Adrenal gland (tissue), 12 donors: ENCODE measurements around the gene TBC1D14. TPM values are rescaled to one million over a fixed set of nuclear protein-coding genes. Genes with fewer than 3 reads are reported as not detected.

ENCODE experiments used
- DNase-seq, 7 donors: peaks; one replicate each; pipeline ENCODE4 v3.0.0-alpha.2; 2019 to 2020
- H3K27ac ChIP-seq, 5 donors: fragments of 200-600 bp; sonication (generic) in 4 of 5; 1 replicate in 3 of 5; 2 replicates in 2 of 5; pipeline versions ENCODE4 v1.5.1 to v1.8.0; 2016 to 2020; ENCODE audit warnings: mild to moderate bottlenecking in 1 of 5
- H3K27me3 ChIP-seq: fragments of 200-600 bp; 2 replicates; pipeline ENCODE4 v1.8.0; 2021
- H3K36me3 ChIP-seq, 2 donors: fragments of 200-600 bp; replicated peaks in 1 of 2; 1 replicate in 1 of 2; 2 replicates in 1 of 2; pipeline versions ENCODE4 v1.5.1 to v1.8.0; 2018 to 2022
- H3K4me1 ChIP-seq, 2 donors: fragments of 200-600 bp; replicated peaks in 1 of 2; 1 replicate in 1 of 2; 2 replicates in 1 of 2; pipeline versions ENCODE4 v1.5.1 to v1.8.0; 2018 to 2021
- H3K4me3 ChIP-seq, 4 donors: fragments of 200-600 bp; sonication (generic) in 3 of 4; one replicate each; pipeline ENCODE4 v1.5.1; 2016 to 2018
- H3K9me3 ChIP-seq, 3 donors: fragments of 200-600 bp; sonication (generic) in 1 of 3; replicated peaks in 1 of 3; 1 replicate in 2 of 3; 2 replicates in 1 of 3; pipeline versions ENCODE4 v1.5.1 to v1.8.0; 2016 to 2021
- POLR2A ChIP-seq, 2 donors: fragments of 450-650 bp; IDR thresholded peaks; one replicate each; pipeline ENCODE4 v1.6.1; 2017; ENCODE audit warnings: antibody characterized with exemption in 2 of 2, mild to moderate bottlenecking in 2 of 2, moderate library complexity in 1 of 2
- WGBS, 4 donors: extraction: QIAGEN DNeasy Blood & Tissue Kit in 2 of 4; methylation state at CpG; one replicate each; pipeline versions ENCODE4 v1.1.5 to v1.1.7; 2013 to 2017; 5-methylcytosine and 5-hydroxymethylcytosine counted together
- intact Hi-C, 2 donors: fragments of 100-400 bp; cut with DNase I; formaldehyde crosslinking; loops; one replicate each; pipeline versions ENCODE4 v1.14.1 to v1.15.0; 2022 to 2023
- polyA plus RNA-seq, 3 donors: library from polyadenylated mRNA; stranded (reverse); fragments of 200-250 nt in 2 of 3; fragments of 350-450 nt in 1 of 3; fragmentation: Illumina TruSeq in 1 of 3; extraction: RNeasy Lipid Tissue Mini Kit (QIAGEN cat#74804) in 1 of 3; gene quantifications; one replicate each; pipeline ENCODE4 v1.2.3, GENCODE V29; 2013 to 2014
- total RNA-seq, 9 donors: library from RNA; depleted of rRNA in 4 of 9; stranded (reverse); fragments of >200 nt in 4 of 9; fragments of 120-200 nt in 1 of 9; fragmentation: NEBNext Ultra II Directional in 1 of 9; extraction: Animal tissue kit (Norgen Biotek cat#: 25700) in 1 of 9; gene quantifications; one replicate each; pipeline versions ENCODE4 v1.1.0 to v1.2.4, GENCODE V29; 2013 to 2023
- TF ChIP-seq, protein P1 (sequence below), 6 experiments: fragments of 450-650 bp in 4 of 6; fragments of 200-600 bp in 2 of 6; sonication (generic) in 1 of 6; IDR thresholded peaks; 1 replicate in 5 of 6; 2 replicates in 1 of 6; pipeline versions ENCODE4 v1.5.1 to v1.8.0; 2016 to 2021; ENCODE audit warnings: antibody characterized with exemption in 6 of 6, mild to moderate bottlenecking in 2 of 6, moderate library complexity in 1 of 6
- donor health status: healthy with polysubstance abuse.
- donor health status: Bipolar disorder and iron deficiency.
- donor health status: DM: yes; HTN: yes; CAD: no.
- donor health status: DM: no; HTN: no; CAD: no.
- donor health status: DM: no; HTN: no; CAD: no.
- donor health status: DM: yes; HTN: yes; CAD: no.

Gene TBC1D14
- total and polyA plus RNA-seq, 12 donors = 24.9 to 110 (median 83.0) TPM

GRCh38 chr4:6937754-6938153, 28.1 kb downstream of the TBC1D14 start:
- H3K4me3 ChIP-seq = no peak overlapping the region
- no peak for TF ChIP-seq POLR2A (IDR thresholded peaks at IDR 0.05)
- TF ChIP-seq, protein P1, sequence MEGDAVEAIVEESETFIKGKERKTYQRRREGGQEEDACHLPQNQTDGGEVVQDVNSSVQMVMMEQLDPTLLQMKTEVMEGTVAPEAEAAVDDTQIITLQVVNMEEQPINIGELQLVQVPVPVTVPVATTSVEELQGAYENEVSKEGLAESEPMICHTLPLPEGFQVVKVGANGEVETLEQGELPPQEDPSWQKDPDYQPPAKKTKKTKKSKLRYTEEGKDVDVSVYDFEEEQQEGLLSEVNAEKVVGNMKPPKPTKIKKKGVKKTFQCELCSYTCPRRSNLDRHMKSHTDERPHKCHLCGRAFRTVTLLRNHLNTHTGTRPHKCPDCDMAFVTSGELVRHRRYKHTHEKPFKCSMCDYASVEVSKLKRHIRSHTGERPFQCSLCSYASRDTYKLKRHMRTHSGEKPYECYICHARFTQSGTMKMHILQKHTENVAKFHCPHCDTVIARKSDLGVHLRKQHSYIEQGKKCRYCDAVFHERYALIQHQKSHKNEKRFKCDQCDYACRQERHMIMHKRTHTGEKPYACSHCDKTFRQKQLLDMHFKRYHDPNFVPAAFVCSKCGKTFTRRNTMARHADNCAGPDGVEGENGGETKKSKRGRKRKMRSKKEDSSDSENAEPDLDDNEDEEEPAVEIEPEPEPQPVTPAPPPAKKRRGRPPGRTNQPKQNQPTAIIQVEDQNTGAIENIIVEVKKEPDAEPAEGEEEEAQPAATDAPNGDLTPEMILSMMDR (IDR thresholded peaks at IDR 0.05) = no peak
- no peaks in the 10 kb centered on the region for H3K36me3 ChIP-seq
- no peak for DNase-seq
- intact Hi-C loops = no loop called here
- peaks cover 23 to 53% of the 10 kb centered on the region in 2 donors for H3K4me1 ChIP-seq
- H3K9me3 ChIP-seq = no peaks in the 10 kb centered on the region
- WGBS, 4 donors = 68 to 81% (median 71%) methylated on average over 17 of the region's 17 CpGs
- no peaks in the 10 kb centered on the region for H3K27me3 ChIP-seq
- peak overlapping the region in 3 of 5 donors; percentile 1 to 89 (median 74) for H3K27ac ChIP-seq

- Histone ChIP-seq H3K9me3 (no peaks in the 10 kb centered on the region), H3K4me3 (no peak overlapping the region), H3K27me3 (no peaks in the 10 kb centered on the region), H3K36me3 (no peaks in the 10 kb centered on the region), H3K27ac (peak overlapping the region in 3 of 5 donors; percentile 56 to 89 (median 74)), H3K4me1 (peaks cover 23 to 56% of the 10 kb centered on the region in 2 donors)
- intact Hi-C loops = no loop called here
- DNase-seq = peak in 5 of 7 donors; percentile 42 to 71 (median 64)
- no peak for TF ChIP-seq POLR2A (IDR thresholded peaks at IDR 0.05)
- TF ChIP-seq, protein P1 (IDR thresholded peaks at IDR 0.05) = no peak
- WGBS, 4 donors = 64 to 83% (median 68%) methylated on average over 2 to 7 of the region's 7 CpGs
These were observed 28.6 kb downstream of the TBC1D14 start for GRCh38 chr4:6938237-6938636.

DNA sequence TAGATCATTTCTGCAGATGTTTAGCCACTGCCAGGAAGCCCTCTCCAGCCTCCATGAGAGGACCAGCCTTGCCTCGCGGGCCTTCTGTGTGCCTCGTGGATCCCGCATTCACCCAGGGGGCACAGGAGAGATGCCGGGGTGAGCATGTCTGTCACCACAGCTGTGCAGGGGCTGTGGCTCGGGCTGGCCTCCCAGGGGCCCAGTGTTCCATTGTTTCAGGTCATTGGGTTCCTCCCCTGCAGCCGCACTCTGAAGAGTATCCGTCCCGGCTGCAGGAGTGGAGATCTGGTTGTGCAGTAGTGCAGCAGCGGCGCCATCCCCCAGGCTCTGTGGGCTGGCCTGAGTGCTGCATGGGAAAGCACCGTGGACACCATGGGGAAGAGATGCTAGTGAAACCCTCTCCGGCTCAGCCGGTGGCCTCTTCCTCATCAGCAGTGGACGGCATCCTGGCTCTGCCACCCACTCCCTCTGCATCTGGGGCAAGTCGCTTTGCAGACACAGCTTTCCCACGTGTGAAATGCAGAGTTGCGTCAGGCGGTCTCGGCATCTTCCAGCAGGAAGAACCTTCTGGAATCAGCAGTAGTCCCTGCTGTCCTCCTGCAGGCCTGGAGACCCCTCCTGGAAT, 29.1 kb downstream of the TBC1D14 start:
- intact Hi-C loops = no loop called here
- Histone ChIP-seq H3K4me1 (peaks cover 26 to 62% of the 10 kb centered on the region in 2 donors), H3K36me3 (no peaks in the 10 kb centered on the region), H3K9me3 (no peaks in the 10 kb centered on the region), H3K4me3 (no peak overlapping the region), H3K27me3 (no peaks in the 10 kb centered on the region), H3K27ac (peak overlapping the region in 4 of 5 donors; percentile 39 to 89 (median 65))
- TF ChIP-seq POLR2A (IDR thresholded peaks at IDR 0.05) = no peak
- TF ChIP-seq, protein P1 (IDR thresholded peaks at IDR 0.05) = no peak
- 72 to 91% (median 77%) methylated on average over 14 to 20 of the region's 20 CpGs for WGBS, 4 donors
- DNase-seq = peak in 2 of 7 donors; percentile 57 to 66

DNA sequence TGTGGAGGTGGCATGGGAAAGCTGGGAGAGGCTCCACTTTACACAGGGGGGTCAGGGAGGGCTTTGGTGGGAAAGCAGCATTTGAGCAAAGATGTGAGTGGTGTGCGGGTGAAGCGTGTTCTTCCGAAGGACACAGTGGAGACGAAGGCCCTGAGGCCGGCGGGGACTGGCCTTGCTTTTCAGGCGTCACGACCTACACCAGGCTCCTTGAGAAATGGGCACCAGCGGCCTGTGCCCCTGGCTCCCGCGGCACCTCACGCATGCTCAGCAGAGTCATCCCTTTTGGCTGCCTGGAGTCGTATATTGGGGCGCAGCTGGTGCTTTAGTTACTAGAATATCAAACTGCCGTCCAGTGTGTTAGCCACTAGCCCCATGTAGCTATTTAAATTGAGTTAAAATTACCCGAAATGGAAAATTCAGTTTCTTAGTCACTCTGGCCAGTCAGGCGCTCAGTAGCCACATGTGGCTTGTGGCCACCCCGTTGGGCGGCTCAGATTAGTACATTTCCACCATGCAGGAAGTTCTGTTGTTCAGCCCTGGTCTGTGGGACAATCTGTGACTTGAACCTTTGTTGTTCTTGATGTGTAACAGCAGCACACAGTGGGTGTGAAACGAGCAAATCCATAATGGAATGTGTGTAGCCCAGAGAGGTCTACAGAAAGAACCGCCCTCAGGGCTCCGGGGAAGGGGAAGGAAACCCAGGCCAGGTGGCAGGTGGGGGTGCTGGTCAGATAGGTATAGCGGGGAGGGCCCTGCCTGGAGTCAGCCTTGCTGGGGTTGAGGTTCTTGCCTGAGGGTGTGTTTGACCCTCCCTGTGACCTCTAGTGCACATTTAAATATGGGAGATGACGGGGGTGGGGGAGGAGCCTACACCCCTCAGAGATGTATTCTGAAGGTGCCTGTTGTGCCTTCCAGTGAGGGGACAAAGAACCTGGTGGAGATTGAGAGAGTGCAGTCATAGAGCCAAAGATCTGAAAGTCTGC, 30.4 kb downstream of the TBC1D14 start:
- intact Hi-C loops = no loop called here
- WGBS, 4 donors = 50 to 62% (median 60%) methylated on average over 17 to 24 of the region's 24 CpGs
- TF ChIP-seq POLR2A (IDR thresholded peaks at IDR 0.05) = no peak
- TF ChIP-seq, protein P1 (IDR thresholded peaks at IDR 0.05) = no peak
- Histone ChIP-seq H3K4me3 (no peak overlapping the region), H3K4me1 (peaks cover 34 to 71% of the 10 kb centered on the region in 2 donors), H3K27me3 (no peaks in the 10 kb centered on the region), H3K27ac (peak overlapping the region in 4 of 5 donors; percentile 16 to 89 (median 56)), H3K9me3 (no peaks in the 10 kb centered on the region), H3K36me3 (no peaks in the 10 kb centered on the region)
- DNase-seq = peak in 3 of 7 donors; percentile 41 to 65 (median 56)
